ENCODE data around the gene GDPGP1.

DNA sequence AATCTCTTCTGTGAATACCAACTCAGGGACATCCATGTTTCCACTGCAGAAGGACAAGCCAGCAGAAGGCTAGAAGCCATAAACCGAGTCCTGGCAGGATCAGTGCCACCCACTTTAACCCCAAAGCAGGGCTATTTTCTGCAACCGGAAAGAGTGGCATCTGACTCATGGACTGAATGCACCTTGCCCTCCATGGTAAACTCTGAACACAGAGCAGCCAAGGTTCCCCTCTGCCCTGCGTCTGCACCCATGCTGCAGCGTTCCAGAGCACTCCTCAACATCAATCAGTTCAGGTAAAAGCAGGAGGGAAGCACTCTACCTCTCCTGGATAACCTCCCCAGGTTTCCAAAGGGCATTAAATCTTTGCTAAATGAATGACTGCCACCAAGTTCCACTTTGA, 30.7 kb downstream of the GDPGP1 start:
- TF ChIP-seq, protein P1, sequence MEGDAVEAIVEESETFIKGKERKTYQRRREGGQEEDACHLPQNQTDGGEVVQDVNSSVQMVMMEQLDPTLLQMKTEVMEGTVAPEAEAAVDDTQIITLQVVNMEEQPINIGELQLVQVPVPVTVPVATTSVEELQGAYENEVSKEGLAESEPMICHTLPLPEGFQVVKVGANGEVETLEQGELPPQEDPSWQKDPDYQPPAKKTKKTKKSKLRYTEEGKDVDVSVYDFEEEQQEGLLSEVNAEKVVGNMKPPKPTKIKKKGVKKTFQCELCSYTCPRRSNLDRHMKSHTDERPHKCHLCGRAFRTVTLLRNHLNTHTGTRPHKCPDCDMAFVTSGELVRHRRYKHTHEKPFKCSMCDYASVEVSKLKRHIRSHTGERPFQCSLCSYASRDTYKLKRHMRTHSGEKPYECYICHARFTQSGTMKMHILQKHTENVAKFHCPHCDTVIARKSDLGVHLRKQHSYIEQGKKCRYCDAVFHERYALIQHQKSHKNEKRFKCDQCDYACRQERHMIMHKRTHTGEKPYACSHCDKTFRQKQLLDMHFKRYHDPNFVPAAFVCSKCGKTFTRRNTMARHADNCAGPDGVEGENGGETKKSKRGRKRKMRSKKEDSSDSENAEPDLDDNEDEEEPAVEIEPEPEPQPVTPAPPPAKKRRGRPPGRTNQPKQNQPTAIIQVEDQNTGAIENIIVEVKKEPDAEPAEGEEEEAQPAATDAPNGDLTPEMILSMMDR (IDR thresholded peaks at IDR 0.05; ENCODE audit: poor library complexity, severe bottlenecking) = no peak
- no peak for TF ChIP-seq POLR2AphosphoS5 (IDR thresholded peaks at IDR 0.05)
- TF ChIP-seq EZH2 (IDR thresholded peaks at IDR 0.05; ENCODE audit: borderline replicate concordance, insufficient read depth, low read length, poor library complexity, severe bottlenecking) = no peak

Data from neural cell (in vitro differentiated cells).